ENCODE results near the gene PLPP1.

Gene PLPP1

GRCh38 chr5:55470282-55470681, 64.5 kb downstream of the PLPP1 start:
- DNase-seq (ENCODE audit: low read depth) = no peak

GRCh38 chr5:55469839-55470238, 64.9 kb downstream of the PLPP1 start:
- DNase-seq (ENCODE audit: low read depth) = no peak
- no peak overlapping the region for H3K4me3 ChIP-seq (ENCODE audit: low read length)
- TF ChIP-seq CTCF (conservative IDR thresholded peaks at IDR 0.05; ENCODE audit: low read length) = no peak

More at GRCh38 chr5:55470282-55470681, 64.5 kb downstream of the PLPP1 start:
- H3K4me3 ChIP-seq (ENCODE audit: low read length) = no peak overlapping the region
- TF ChIP-seq CTCF (conservative IDR thresholded peaks at IDR 0.05; ENCODE audit: low read length) = no peak

GRCh38 chr5:55467862-55468551, 66.8 kb downstream of the PLPP1 start:
- no peak for TF ChIP-seq CTCF (conservative IDR thresholded peaks at IDR 0.05; ENCODE audit: low read length)
- H3K4me3 ChIP-seq (ENCODE audit: low read length) = no peak overlapping the region
- no peak for DNase-seq (ENCODE audit: low read depth)

GRCh38 chr5:55463613-55464012, 71.2 kb downstream of the PLPP1 start:
- DNase-seq (ENCODE audit: low read depth) = no peak
- no peak overlapping the region for H3K4me3 ChIP-seq (ENCODE audit: low read length)
- TF ChIP-seq CTCF (conservative IDR thresholded peaks at IDR 0.05; ENCODE audit: low read length) = no peak

GRCh38 chr5:55459572-55459971, 75.2 kb downstream of the PLPP1 start:
- TF ChIP-seq CTCF (conservative IDR thresholded peaks at IDR 0.05; ENCODE audit: low read length) = no peak
- no peak overlapping the region for H3K4me3 ChIP-seq (ENCODE audit: low read length)
- DNase-seq (ENCODE audit: low read depth) = no peak

- peak; percentile 50 for DNase-seq (ENCODE audit: low read depth)
- H3K4me3 ChIP-seq (ENCODE audit: low read length) = no peak overlapping the region
Measured at GRCh38 chr5:55456216-55456895, 78.4 kb downstream of the PLPP1 start.

More at GRCh38 chr5:55456216-55456895, 78.4 kb downstream of the PLPP1 start:
- no peak for TF ChIP-seq CTCF (conservative IDR thresholded peaks at IDR 0.05; ENCODE audit: low read length)

Measured in AG10803 (cell line).